ENCODE results near the gene PTPDC1. TPM values are rescaled to one million over a fixed set of nuclear protein-coding genes. Genes with fewer than 3 reads are reported as not detected.

The PTPDC1 gene
- polyA plus RNA-seq, 3 donors = 0.32 to 1.5 (median 0.95) TPM

DNA sequence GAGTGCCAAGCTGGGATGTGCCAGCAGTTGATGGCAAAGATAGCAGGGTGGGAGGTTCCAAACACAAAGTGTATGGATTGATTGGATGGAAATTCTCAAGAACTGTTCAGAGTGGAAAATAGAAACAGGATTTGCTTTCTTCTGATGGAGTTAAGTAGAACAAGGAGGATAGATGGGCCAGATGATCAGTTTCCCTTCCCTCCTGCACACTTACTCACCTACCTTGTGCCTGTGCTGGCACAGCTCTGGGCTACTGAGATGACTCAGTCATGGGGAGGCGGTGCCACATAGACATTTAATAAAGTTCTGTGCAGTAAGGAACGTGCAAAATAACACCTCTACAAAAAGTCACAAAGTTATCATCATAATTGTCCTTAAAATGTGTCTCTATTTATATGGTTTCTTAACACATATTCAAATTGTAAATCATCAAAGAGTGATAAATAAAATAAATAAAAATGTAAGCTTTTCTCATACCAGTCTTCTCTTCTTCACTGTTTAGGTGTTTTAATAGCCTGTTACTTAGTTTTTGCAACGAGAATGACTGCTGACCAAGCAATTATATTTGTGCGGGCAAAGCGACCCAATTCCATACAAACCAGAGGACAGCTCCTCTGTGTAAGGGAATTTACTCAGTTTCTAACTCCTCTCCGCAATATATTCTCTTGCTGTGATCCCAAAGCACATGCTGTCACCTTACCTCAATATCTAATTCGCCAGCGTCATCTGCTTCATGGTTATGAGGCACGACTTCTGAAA lies 12.7 kb downstream of the PTPDC1 start:
- no peaks in the 10 kb centered on the region for H3K79me2 ChIP-seq (ENCODE audit: insufficient read depth, low read length)
- Mint-ChIP-seq H3K4me3 (no peak overlapping the region), H3K36me3 (peaks cover 8 to 18% of the 10 kb centered on the region in 2 donors), H3K9me3 (peaks cover 0 to 2% (median 0%) of the 10 kb centered on the region in 7 donors), H3K27ac (no peak overlapping the region), H3K4me1 (no peaks in the 10 kb centered on the region), H3K27me3 (ENCODE audit: low read depth in 3 of 3) (peaks cover 0 to 2% (median 0%) of the 10 kb centered on the region in 3 donors)
- DNase-seq = no peak
- no peak overlapping the region for H3K4me2 ChIP-seq (replicated peaks; ENCODE audit: extremely low read depth, low read length, poor library complexity, severe bottlenecking)
- intact Hi-C loops (cut with micrococcal nuclease) = no loop called here
- H3K9me3 ChIP-seq (replicated peaks in 1 of 2; ENCODE audit: control insufficient read depth in 1 of 2, insufficient read depth in 1 of 2, low read length in 2 of 2) = no peaks in the 10 kb centered on the region
- no peak overlapping the region for H2AFZ ChIP-seq (ENCODE audit: insufficient read depth, low read depth, low read length, poor library complexity, severe bottlenecking)
- H4K20me1 ChIP-seq (ENCODE audit: insufficient read depth, low read length) = no peaks in the 10 kb centered on the region
- WGBS (ENCODE audit: insufficient coverage) = 100% methylated on average over 1 of the region's 9 CpGs
- TF ChIP-seq, protein P1, sequence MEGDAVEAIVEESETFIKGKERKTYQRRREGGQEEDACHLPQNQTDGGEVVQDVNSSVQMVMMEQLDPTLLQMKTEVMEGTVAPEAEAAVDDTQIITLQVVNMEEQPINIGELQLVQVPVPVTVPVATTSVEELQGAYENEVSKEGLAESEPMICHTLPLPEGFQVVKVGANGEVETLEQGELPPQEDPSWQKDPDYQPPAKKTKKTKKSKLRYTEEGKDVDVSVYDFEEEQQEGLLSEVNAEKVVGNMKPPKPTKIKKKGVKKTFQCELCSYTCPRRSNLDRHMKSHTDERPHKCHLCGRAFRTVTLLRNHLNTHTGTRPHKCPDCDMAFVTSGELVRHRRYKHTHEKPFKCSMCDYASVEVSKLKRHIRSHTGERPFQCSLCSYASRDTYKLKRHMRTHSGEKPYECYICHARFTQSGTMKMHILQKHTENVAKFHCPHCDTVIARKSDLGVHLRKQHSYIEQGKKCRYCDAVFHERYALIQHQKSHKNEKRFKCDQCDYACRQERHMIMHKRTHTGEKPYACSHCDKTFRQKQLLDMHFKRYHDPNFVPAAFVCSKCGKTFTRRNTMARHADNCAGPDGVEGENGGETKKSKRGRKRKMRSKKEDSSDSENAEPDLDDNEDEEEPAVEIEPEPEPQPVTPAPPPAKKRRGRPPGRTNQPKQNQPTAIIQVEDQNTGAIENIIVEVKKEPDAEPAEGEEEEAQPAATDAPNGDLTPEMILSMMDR (IDR thresholded peaks at IDR 0.05) = no peak
- no peaks in the 10 kb centered on the region for H3K36me3 ChIP-seq (replicated peaks in 1 of 2; ENCODE audit: control insufficient read depth in 1 of 2, insufficient read depth in 2 of 2, low read length in 2 of 2)
- H3K9ac ChIP-seq (ENCODE audit: insufficient read depth, low read length, poor library complexity, severe bottlenecking) = no peak overlapping the region
- H3K27me3 ChIP-seq (ENCODE audit: control insufficient read depth in 2 of 2, insufficient read depth in 2 of 2, low read length in 2 of 2) = no peaks in the 10 kb centered on the region
- no peak overlapping the region for H3K27ac ChIP-seq (ENCODE audit: low read depth in 1 of 2, low read length in 2 of 2)
- H3K4me3 ChIP-seq (replicated peaks in 1 of 3; ENCODE audit: low read depth in 2 of 3, low read length in 3 of 3) = no peak overlapping the region
- H3K4me1 ChIP-seq (ENCODE audit: control insufficient read depth in 1 of 2, insufficient read depth in 2 of 2, low read length in 2 of 2) = no peaks in the 10 kb centered on the region

DNA sequence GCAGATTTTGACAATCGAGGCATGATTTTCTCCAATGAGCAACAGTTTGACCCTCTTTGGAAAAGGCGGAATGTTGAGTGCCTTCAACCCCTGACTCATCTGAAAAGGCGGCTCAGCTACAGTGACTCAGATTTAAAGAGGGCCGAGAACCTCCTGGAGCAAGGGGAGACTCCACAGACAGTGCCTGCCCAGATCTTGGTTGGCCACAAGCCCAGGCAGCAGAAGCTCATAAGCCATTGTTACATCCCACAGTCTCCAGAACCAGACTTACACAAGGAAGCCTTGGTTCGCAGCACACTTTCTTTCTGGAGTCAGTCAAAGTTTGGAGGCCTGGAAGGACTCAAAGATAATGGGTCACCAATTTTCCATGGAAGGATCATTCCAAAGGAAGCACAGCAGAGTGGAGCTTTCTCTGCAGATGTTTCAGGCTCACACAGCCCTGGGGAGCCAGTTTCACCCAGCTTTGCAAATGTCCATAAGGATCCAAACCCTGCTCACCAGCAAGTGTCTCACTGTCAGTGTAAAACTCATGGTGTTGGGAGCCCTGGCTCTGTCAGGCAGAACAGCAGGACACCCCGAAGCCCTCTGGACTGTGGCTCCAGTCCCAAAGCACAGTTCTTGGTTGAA lies 13.6 kb downstream of the PTPDC1 start:
- Histone ChIP-seq H3K79me2 (ENCODE audit: insufficient read depth, low read length) (no peaks in the 10 kb centered on the region), H3K9ac (ENCODE audit: insufficient read depth, low read length, poor library complexity, severe bottlenecking) (no peak overlapping the region), H3K4me3 (replicated peaks in 1 of 3; ENCODE audit: low read depth in 2 of 3, low read length in 3 of 3) (no peak overlapping the region), H3K4me2 (replicated peaks; ENCODE audit: extremely low read depth, low read length, poor library complexity, severe bottlenecking) (no peak overlapping the region), H3K27me3 (ENCODE audit: control insufficient read depth in 2 of 2, insufficient read depth in 2 of 2, low read length in 2 of 2) (no peaks in the 10 kb centered on the region), H3K36me3 (replicated peaks in 1 of 2; ENCODE audit: control insufficient read depth in 1 of 2, insufficient read depth in 2 of 2, low read length in 2 of 2) (no peaks in the 10 kb centered on the region), H2AFZ (ENCODE audit: insufficient read depth, low read depth, low read length, poor library complexity, severe bottlenecking) (no peak overlapping the region), H3K27ac (ENCODE audit: low read depth in 1 of 2, low read length in 2 of 2) (no peak overlapping the region), H4K20me1 (ENCODE audit: insufficient read depth, low read length) (no peaks in the 10 kb centered on the region), H3K4me1 (ENCODE audit: control insufficient read depth in 1 of 2, insufficient read depth in 2 of 2, low read length in 2 of 2) (no peaks in the 10 kb centered on the region), H3K9me3 (replicated peaks in 1 of 2; ENCODE audit: control insufficient read depth in 1 of 2, insufficient read depth in 1 of 2, low read length in 2 of 2) (no peaks in the 10 kb centered on the region)
- H3K27me3 Mint-ChIP-seq (ENCODE audit: low read depth in 3 of 3) = peaks cover 0 to 2% (median 0%) of the 10 kb centered on the region in 3 donors
- no peaks in the 10 kb centered on the region for H3K4me1 Mint-ChIP-seq
- H3K9me3 Mint-ChIP-seq = peaks cover 0 to 2% (median 0%) of the 10 kb centered on the region in 7 donors
- H3K27ac Mint-ChIP-seq = no peak overlapping the region
- DNase-seq = no peak
- intact Hi-C loops (cut with micrococcal nuclease) = no loop called here
- 98% methylated on average over 6 of the region's 6 CpGs for WGBS (ENCODE audit: insufficient coverage)
- H3K4me3 Mint-ChIP-seq = no peak overlapping the region
- TF ChIP-seq, protein P1 (IDR thresholded peaks at IDR 0.05) = no peak
- peaks cover 8 to 18% of the 10 kb centered on the region in 2 donors for H3K36me3 Mint-ChIP-seq
